ENCODE measurements around the gene WNT9A. TPM values are rescaled to one million over a fixed set of nuclear protein-coding genes. Genes with fewer than 3 reads are reported as not detected.

Gene WNT9A
- polyA plus RNA-seq, 1 experiment, result 1.5 TPM

- no peaks in the 10 kb centered on the region for H3K36me3 ChIP-seq (ENCODE audit: control insufficient read depth, insufficient read depth, low read length)
- no peaks in the 10 kb centered on the region for H3K27me3 ChIP-seq (ENCODE audit: control insufficient read depth, insufficient read depth, low read length)
- ChIA-PET CTCF (interaction anchor here (0.9 to 4.8 kb wide), 11 partner anchors 15 to 216 kb away, joined by 3 to 71 read pairs (median 3); partner anchors contain the start of gene JMJD4), POLR2A (no interaction called here)
- no peak for DNase-seq (ENCODE audit: low read depth)
- no peak for TF ChIP-seq CTCF (IDR thresholded peaks at IDR 0.05; ENCODE audit: insufficient read depth, low read depth, low read length)
- H3K4me3 ChIP-seq (ENCODE audit: low read depth, low read length), result no peak overlapping the region
Observed at GRCh38 chr1:227945891-227946623, 1.7 kb downstream of the WNT9A start.

GRCh38 chr1:227944931-227945890 is 2.5 kb downstream of the WNT9A start:
- DNase-seq (ENCODE audit: low read depth), result no peak
- TF ChIP-seq CTCF (IDR thresholded peaks at IDR 0.05; ENCODE audit: insufficient read depth, low read depth, low read length), result no peak
- POLR2A ChIA-PET, result no interaction called here
- no peaks in the 10 kb centered on the region for H3K36me3 ChIP-seq (ENCODE audit: control insufficient read depth, insufficient read depth, low read length)
- no peaks in the 10 kb centered on the region for H3K27me3 ChIP-seq (ENCODE audit: control insufficient read depth, insufficient read depth, low read length)
- H3K4me3 ChIP-seq (ENCODE audit: low read depth, low read length), result no peak overlapping the region
- CTCF ChIA-PET, result interaction anchor here (0.9 to 4.8 kb wide), 11 partner anchors 14 to 464 kb away, joined by 3 to 71 read pairs (median 3); partner anchors contain the start of gene JMJD4

- no peaks in the 10 kb centered on the region for H3K27me3 ChIP-seq (ENCODE audit: control insufficient read depth, insufficient read depth, low read length)
- H3K36me3 ChIP-seq (ENCODE audit: control insufficient read depth, insufficient read depth, low read length), result no peaks in the 10 kb centered on the region
- no peak for DNase-seq (ENCODE audit: low read depth)
- no peak for TF ChIP-seq CTCF (IDR thresholded peaks at IDR 0.05; ENCODE audit: insufficient read depth, low read depth, low read length)
- CTCF ChIA-PET, result interaction anchor here (2.6 to 4.8 kb wide), 2 partner anchors 181 to 182 kb away, joined by 7 to 71 read pairs; no protein-coding TSS in a partner anchor
- no peak overlapping the region for H3K4me3 ChIP-seq (ENCODE audit: low read depth, low read length)
- POLR2A ChIA-PET, result no interaction called here
Observed at GRCh38 chr1:227944090-227944930, 3.4 kb downstream of the WNT9A start.

- POLR2A ChIA-PET, result no interaction called here
- DNase-seq (ENCODE audit: low read depth), result no peak
- Histone ChIP-seq H3K4me3 (ENCODE audit: low read depth, low read length) (no peak overlapping the region), H3K27me3 (ENCODE audit: control insufficient read depth, insufficient read depth, low read length) (no peaks in the 10 kb centered on the region), H3K36me3 (ENCODE audit: control insufficient read depth, insufficient read depth, low read length) (no peaks in the 10 kb centered on the region)
- no peak for TF ChIP-seq CTCF (IDR thresholded peaks at IDR 0.05; ENCODE audit: insufficient read depth, low read depth, low read length)
- CTCF ChIA-PET, result interaction anchor here (1.1 to 2.6 kb wide), 2 partner anchors 149 to 181 kb away, joined by 3 to 7 read pairs; no protein-coding TSS in a partner anchor
Observed at GRCh38 chr1:227943381-227944089, 4.2 kb downstream of the WNT9A start.
